PC-9 (cell line): ENCODE data around the gene SNAP47. TPM values are rescaled to one million over a fixed set of nuclear protein-coding genes. Genes with fewer than 3 reads are reported as not detected.

Experiments
- BruUV-seq: library from RNA; stranded (reverse); fragments of 400-500 nt; replicated peaks from 2 replicates; lab custom pipeline; 2021; lab: Mats Ljungman, UMichigan
- CTCF ChIA-PET: fragments of 300-600 bp; sonication (Branson Sonifier 250); formaldehyde crosslinking; loops from one replicate; lab custom pipeline; 2022; ENCODE audit warnings: antibody characterized with exemption; lab: Charles Lee
- POLR2A ChIA-PET: fragments of 300-600 bp; sonication (Branson Sonifier 250); formaldehyde crosslinking; loops from one replicate; lab custom pipeline; 2022; ENCODE audit warnings: antibody characterized with exemption; ENCODE audit not compliant: unreplicated experiment; lab: Charles Lee
- DNase-seq, 2 experiments: peaks; one replicate each; pipeline versions ENCODE4 v3.0.0 to v3.0.0-alpha.2; 2015 to 2022; ENCODE audit warnings: mixed read lengths in 1 of 2
- H2AFZ ChIP-seq: fragments of 200-600 bp; sonication (generic); 2 replicates; pipeline ENCODE4 v1.8.1; 2017; ENCODE audit warnings: antibody characterized with exemption
- H3F3A ChIP-seq: fragments of 200-600 bp; sonication (generic); 2 replicates; pipeline ENCODE4 v1.8.1; 2017; ENCODE audit warnings: antibody characterized with exemption, mild to moderate bottlenecking, low read depth; ENCODE audit not compliant: insufficient read depth
- H3K27ac ChIP-seq: fragments of 200-600 bp; sonication (generic); 2 replicates; pipeline ENCODE4 v1.6.1; 2016; ENCODE audit warnings: mixed run types
- H3K27me3 ChIP-seq: fragments of 200-600 bp; sonication (generic); 2 replicates; pipeline ENCODE4 v1.6.1; 2016; ENCODE audit warnings: low read depth, mixed run types; ENCODE audit not compliant: insufficient read depth
- H3K36me3 ChIP-seq: fragments of 200-600 bp; sonication (generic); 2 replicates; pipeline ENCODE4 v1.6.1; 2016; ENCODE audit warnings: low read depth, mixed run types
- H3K4me1 ChIP-seq: fragments of 200-600 bp; sonication (generic); replicated peaks from 2 replicates; pipeline ENCODE4 v1.6.1; 2016; ENCODE audit warnings: mixed run types; ENCODE audit not compliant: insufficient read depth
- H3K4me2 ChIP-seq: fragments of 200-600 bp; sonication (generic); 2 replicates; pipeline ENCODE4 v1.6.1; 2017; ENCODE audit warnings: mixed run types
- H3K4me3 ChIP-seq: fragments of 200-600 bp; sonication (generic); 2 replicates; pipeline ENCODE4 v1.6.1; 2016; ENCODE audit warnings: mixed run types
- H3K79me2 ChIP-seq: fragments of 200-600 bp; sonication (generic); 2 replicates; pipeline ENCODE4 v1.6.1; 2017; ENCODE audit warnings: low read depth, mixed run types
- H3K9me2 ChIP-seq: fragments of 200-600 bp; sonication (generic); 2 replicates; pipeline ENCODE4 v1.8.1; 2017; ENCODE audit warnings: mild to moderate bottlenecking; ENCODE audit not compliant: insufficient read depth
- H3K9me3 ChIP-seq: fragments of 200-600 bp; sonication (generic); 2 replicates; pipeline ENCODE4 v1.8.1; 2016; ENCODE audit warnings: low read depth; ENCODE audit not compliant: insufficient read depth
- H4K20me1 ChIP-seq: fragments of 200-600 bp; sonication (generic); 2 replicates; pipeline ENCODE4 v1.8.1; 2017; ENCODE audit not compliant: insufficient read depth
- CTCF ChIP-seq: fragments of 200-600 bp; sonication (generic); conservative IDR thresholded peaks from 2 replicates; pipeline ENCODE4 v1.6.1; 2017; ENCODE audit warnings: mixed run types, antibody characterized with exemption, mild to moderate bottlenecking, moderate library complexity
- EZH2 ChIP-seq: fragments of 200-600 bp; sonication (generic); IDR thresholded peaks from 2 replicates; pipeline ENCODE4 v1.8.0; 2017; ENCODE audit warnings: antibody characterized with exemption, low read depth
- intact Hi-C: fragments of 100-400 bp; cut with micrococcal nuclease; formaldehyde crosslinking; loops from one replicate; pipeline ENCODE4 v1.10.0; 2022; ENCODE audit not compliant: unreplicated experiment
- total RNA-seq: library from RNA; stranded (reverse); gene quantifications from 2 replicates; pipeline ENCODE4 v1.2.3, GENCODE V29; 2021

The SNAP47 gene
- total RNA-seq, 1 experiment from 2014 or later: 70.2 TPM

GRCh38 chr1:227747382-227747781 lies 12.1 kb downstream of the SNAP47 start:
- no peaks in the 10 kb centered on the region for H3K9me2 ChIP-seq
- BruUV-seq: no TSS peak
- no peak overlapping the region for H3K4me2 ChIP-seq
- H3K4me3 ChIP-seq: no peak overlapping the region
- peaks cover 3% of the 10 kb centered on the region; the same call in 1 of the 2 replicates for H3K79me2 ChIP-seq
- H3K27ac ChIP-seq: no peak overlapping the region
- no peak for DNase-seq
- no peaks in the 10 kb centered on the region; the same call in 1 of the 2 replicates for H3F3A ChIP-seq
- H2AFZ ChIP-seq: no peak overlapping the region
- no peaks in the 10 kb centered on the region for H3K27me3 ChIP-seq
- intact Hi-C loops: no loop called here
- ChIA-PET POLR2A (no interaction called here), CTCF (no interaction called here)
- TF ChIP-seq EZH2: no peak
- no peak for TF ChIP-seq CTCF
- H3K4me1 ChIP-seq: no peaks in the 10 kb centered on the region
- no peaks in the 10 kb centered on the region for H3K9me3 ChIP-seq
- peaks cover 40% of the 10 kb centered on the region for H4K20me1 ChIP-seq
- no peaks in the 10 kb centered on the region for H3K36me3 ChIP-seq

- no peaks in the 10 kb centered on the region for H3K4me1 ChIP-seq
- H3K4me3 ChIP-seq: no peak overlapping the region
- no peak overlapping the region for H3K4me2 ChIP-seq
- TF ChIP-seq EZH2: no peak
- no peak for TF ChIP-seq CTCF
- ChIA-PET CTCF (no interaction called here), POLR2A (no interaction called here)
- intact Hi-C loops: no loop called here
- peaks cover 3% of the 10 kb centered on the region; the same call in 1 of the 2 replicates for H3K79me2 ChIP-seq
- H4K20me1 ChIP-seq: peaks cover 40% of the 10 kb centered on the region
- no peak overlapping the region for H2AFZ ChIP-seq
- H3K36me3 ChIP-seq: no peaks in the 10 kb centered on the region
- no peak overlapping the region for H3K27ac ChIP-seq
- H3K27me3 ChIP-seq: no peaks in the 10 kb centered on the region
- no peaks in the 10 kb centered on the region for H3K9me3 ChIP-seq
- no TSS peak for BruUV-seq
- no peak for DNase-seq
- H3K9me2 ChIP-seq: no peaks in the 10 kb centered on the region
- H3F3A ChIP-seq: no peaks in the 10 kb centered on the region
Measured at GRCh38 chr1:227747948-227748495, 12.8 kb downstream of the SNAP47 start.

GRCh38 chr1:227748496-227749182 lies 13.4 kb downstream of the SNAP47 start:
- no peaks in the 10 kb centered on the region for H3F3A ChIP-seq
- POLR2A ChIA-PET: no interaction called here
- no peaks in the 10 kb centered on the region for H3K27me3 ChIP-seq
- H3K9me2 ChIP-seq: no peaks in the 10 kb centered on the region
- BruUV-seq: no TSS peak
- TF ChIP-seq CTCF (no peak), EZH2 (no peak)
- H3K4me2 ChIP-seq: no peak overlapping the region
- no peak overlapping the region for H2AFZ ChIP-seq
- no peaks in the 10 kb centered on the region for H3K4me1 ChIP-seq
- peaks cover 3% of the 10 kb centered on the region; the same call in 1 of the 2 replicates for H3K79me2 ChIP-seq
- no peaks in the 10 kb centered on the region for H3K9me3 ChIP-seq
- no peaks in the 10 kb centered on the region for H3K36me3 ChIP-seq
- CTCF ChIA-PET: no interaction called here
- no peak for DNase-seq
- no peak overlapping the region for H3K27ac ChIP-seq
- H3K4me3 ChIP-seq: no peak overlapping the region
- intact Hi-C loops: no loop called here
- H4K20me1 ChIP-seq: peaks cover 35% of the 10 kb centered on the region
